ENCODE data around the gene TRIM2. TPM values are rescaled to one million over a fixed set of nuclear protein-coding genes. Genes with fewer than 3 reads are reported as not detected.

The TRIM2 gene
- total and polyA plus RNA-seq, 2 of the 8 experiments (the other 6 are each of a cell fraction or from before 2014, with no cell fraction given): 34.0 to 59.8 TPM

DNA sequence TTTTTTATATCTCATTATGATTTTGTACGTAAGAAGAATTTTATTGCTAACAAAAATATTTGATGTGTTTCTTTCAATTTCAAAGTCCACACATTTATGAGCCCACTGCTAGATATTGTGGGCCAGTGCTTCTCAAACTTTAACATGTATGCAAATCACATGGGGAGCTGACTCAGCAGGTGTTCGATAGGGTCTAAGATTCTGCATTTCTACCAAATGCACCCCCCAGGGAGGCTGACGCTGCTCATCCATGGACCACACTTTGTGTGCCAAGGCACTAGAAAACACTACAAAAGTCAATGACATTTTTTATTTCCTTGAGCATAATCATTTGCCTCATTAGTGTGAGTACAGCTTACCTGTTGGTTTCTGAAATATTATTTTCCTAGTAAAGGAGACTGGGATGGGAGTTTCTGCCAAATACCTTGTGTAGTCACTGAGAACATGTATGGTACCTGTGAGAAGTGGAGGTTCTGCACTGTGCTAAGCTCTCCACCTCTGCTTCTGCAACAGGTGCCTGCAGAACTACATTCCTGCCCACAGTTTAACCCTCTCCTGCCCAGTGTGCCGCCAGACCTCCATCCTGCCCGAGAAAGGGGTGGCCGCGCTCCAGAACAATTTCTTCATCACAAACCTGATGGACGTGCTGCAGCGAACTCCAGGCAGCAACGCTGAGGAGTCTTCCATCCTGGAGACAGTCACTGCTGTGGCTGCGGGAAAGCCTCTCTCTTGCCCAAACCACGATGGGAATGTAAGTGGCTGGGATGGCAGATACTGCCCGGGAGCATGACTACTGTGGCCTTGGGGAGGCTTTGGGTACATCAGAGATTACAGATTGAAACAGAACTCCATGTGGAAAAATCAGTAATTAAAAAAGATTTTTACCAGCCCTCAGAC, 71.4 kb downstream of the TRIM2 start:
- peaks cover 4 to 14% (median 9%) of the 10 kb centered on the region in 4 experiments; a peak in 5 of 7 replicates for H3K4me1 ChIP-seq (replicated peaks in 1 of 4; ENCODE audit: control insufficient read depth in 3 of 4, insufficient read depth in 4 of 4, low read length in 3 of 4)
- no peak overlapping the region for H2BK20ac ChIP-seq (ENCODE audit: low read length)
- peaks cover 0 to 32% of the 10 kb centered on the region in 2 experiments; a peak in 2 of 4 replicates for H3K79me2 ChIP-seq (ENCODE audit: control insufficient read depth in 1 of 2, insufficient read depth in 2 of 2, low read length in 2 of 2)
- ChIA-PET POLR2A (ENCODE audit: partially characterized antibody) (interaction anchor here (1.0 to 1.4 kb wide), 2 partner anchors 19 to 26 kb away, joined by 4 to 6 read pairs; no protein-coding TSS in a partner anchor), CTCF (ENCODE audit: partially characterized antibody) (interaction anchor here (0.5 to 2.2 kb wide), 8 partner anchors 11 to 133 kb away, joined by 3 to 9 read pairs (median 4); no protein-coding TSS in a partner anchor)
- H2AFZ ChIP-seq (ENCODE audit: low read length): no peak overlapping the region
- peak; percentile 52 for FAIRE-seq
- H3K9ac ChIP-seq (replicated peaks in 1 of 4; ENCODE audit: extremely low read depth in 1 of 4, low read depth in 3 of 4, low read length in 3 of 4): no peak overlapping the region
- peaks cover 0 to 23% (median 6%) of the 10 kb centered on the region in 4 experiments; a peak in 4 of 8 replicates for H3K36me3 ChIP-seq (ENCODE audit: control insufficient read depth in 2 of 4, insufficient read depth in 4 of 4, low read length in 3 of 4)
- H3K56ac ChIP-seq (replicated peaks; ENCODE audit: insufficient read length, low read depth, low read length): no peak overlapping the region
- no peak overlapping the region for H3K4ac ChIP-seq (replicated peaks; ENCODE audit: insufficient read length, low read depth, low read length)
- H3K4me3 ChIP-seq (ENCODE audit: extremely low read depth in 1 of 4, insufficient read depth in 2 of 4, low read depth in 3 of 4, low read length in 4 of 4): no peak overlapping the region
- H4K91ac ChIP-seq (replicated peaks; ENCODE audit: insufficient read length, low read length): no peak overlapping the region
- H3K4me2 ChIP-seq (ENCODE audit: insufficient read depth in 1 of 2, low read depth in 2 of 2, low read length in 2 of 2): peak overlapping the region in 1 of 2 experiments; percentile 8; a peak in 1 of 4 replicates
- H3K23ac ChIP-seq (ENCODE audit: insufficient read length): no peak overlapping the region
- no peak overlapping the region for H3K14ac ChIP-seq (ENCODE audit: insufficient read length)
- H3K9me3 ChIP-seq (ENCODE audit: insufficient read depth in 2 of 2, low read depth in 1 of 2, low read length in 1 of 2): no peaks in the 10 kb centered on the region
- H3K79me1 ChIP-seq (ENCODE audit: low read depth, low read length): no peaks in the 10 kb centered on the region
- H4K20me1 ChIP-seq (replicated peaks in 1 of 2; ENCODE audit: control insufficient read depth in 1 of 2, insufficient read depth in 2 of 2, low read length in 2 of 2): peaks cover 0 to 5% of the 10 kb centered on the region in 2 experiments
- WGBS, 2 experiments (ENCODE audit: extremely low coverage in 1 of 2, insufficient coverage in 1 of 2, insufficient read length in 1 of 2, insufficient replicate concordance in 2 of 2, low coverage in 1 of 2, low lambda C conversion rate in 2 of 2, missing lambda C conversion rate in 1 of 2): 86% methylated on average over 13 of the region's 13 CpGs; no CpG with 5 or more reads in 1 of the 2 experiments
- H2BK15ac ChIP-seq (ENCODE audit: low read length): 0 out of 2 replicates have a peak overlapping the region, but pooled peaks have one; percentile 8
- DNase-seq (ENCODE audit: low read depth in 1 of 2, low spot score in 2 of 2): no peak
- no peak overlapping the region for H3K27ac ChIP-seq (ENCODE audit: low read depth, low read length)
- no peak overlapping the region for H3K18ac ChIP-seq (ENCODE audit: extremely low read depth, low read length)
- H2BK5ac ChIP-seq (ENCODE audit: low read depth, low read length): no peak overlapping the region
- no peak overlapping the region for H2BK120ac ChIP-seq (replicated peaks; ENCODE audit: low read depth, low read length)
- no peak for TF ChIP-seq SIX5 (IDR thresholded peaks at IDR 0.05; ENCODE audit: low read depth, low read length)
- peak; percentile 64; the same call in 1 of the 2 replicates for TF ChIP-seq TEAD4 (IDR thresholded peaks at IDR 0.05; ENCODE audit: low read depth, low read length)
- TF ChIP-seq TAF7 (optimal IDR thresholded peaks at IDR 0.05; ENCODE audit: borderline replicate concordance, low read depth, low read length): no peak
- TF ChIP-seq RXRA (IDR thresholded peaks at IDR 0.05; ENCODE audit: insufficient read depth, low read depth, low read length): no peak
- no peak for TF ChIP-seq SRF (IDR thresholded peaks at IDR 0.05; ENCODE audit: low read depth, low read length)
- TF ChIP-seq, protein P1, sequence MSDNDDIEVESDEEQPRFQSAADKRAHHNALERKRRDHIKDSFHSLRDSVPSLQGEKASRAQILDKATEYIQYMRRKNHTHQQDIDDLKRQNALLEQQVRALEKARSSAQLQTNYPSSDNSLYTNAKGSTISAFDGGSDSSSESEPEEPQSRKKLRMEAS (IDR thresholded peaks at IDR 0.05): no peak
- no peak for TF ChIP-seq JUND (IDR thresholded peaks at IDR 0.05; ENCODE audit: low read length)
- no peak overlapping the region for H4K8ac ChIP-seq (ENCODE audit: extremely low read depth, insufficient read depth, low read length)
- H2AK5ac ChIP-seq (ENCODE audit: low read depth, low read length): no peak overlapping the region
- no peaks in the 10 kb centered on the region for H3K27me3 ChIP-seq (replicated peaks in 1 of 4; ENCODE audit: control insufficient read depth in 3 of 4, extremely low read depth in 1 of 4, insufficient read depth in 3 of 4, low read length in 3 of 4)
- no peak overlapping the region for H4K5ac ChIP-seq (ENCODE audit: insufficient read length, low read depth, low read length)
- no peak overlapping the region for H2BK12ac ChIP-seq (ENCODE audit: low read depth, low read length)
- H3K23me2 ChIP-seq (ENCODE audit: low read depth, low read length): no peaks in the 10 kb centered on the region
